ENCODE results near the gene CDPF1. TPM values are rescaled to one million over a fixed set of nuclear protein-coding genes. Genes with fewer than 3 reads are reported as not detected.

Gene CDPF1
- total and polyA plus RNA-seq, 2 experiments from 2014 or later = 10.1 to 14.5 TPM

DNA sequence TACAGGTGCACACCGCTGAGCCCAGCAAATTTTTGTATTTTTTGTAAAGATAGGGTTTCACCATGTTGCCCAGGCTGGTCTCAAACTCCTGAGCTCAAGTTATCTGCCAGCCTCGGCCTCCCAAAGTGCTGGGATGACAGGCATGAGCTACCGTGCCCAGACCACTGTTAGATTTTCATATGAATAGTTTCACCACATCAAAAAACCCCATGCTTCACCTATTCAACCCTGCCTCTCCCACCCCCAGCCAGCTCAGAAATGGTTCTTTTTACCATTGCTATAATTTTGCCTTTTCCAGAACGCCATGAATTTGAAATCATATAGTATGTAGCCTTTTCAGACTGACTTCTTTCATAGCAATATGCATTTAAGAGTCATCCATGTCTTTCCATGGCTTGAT, 37.9 kb downstream of the CDPF1 start (continued):
- TF ChIP-seq ZNF462 (CRISPR knock-in tag; IDR thresholded peaks at IDR 0.05) = no peak
- no peak for TF ChIP-seq ZNF331 (CRISPR knock-in tag; IDR thresholded peaks at IDR 0.05; ENCODE audit: low read depth)
- TF ChIP-seq EZH2phosphoT487 (IDR thresholded peaks at IDR 0.05; ENCODE audit: unreplicated experiment) = no peak
- TF ChIP-seq ZNF114 (CRISPR knock-in tag; IDR thresholded peaks at IDR 0.05) = no peak
- TF ChIP-seq, protein P1, sequence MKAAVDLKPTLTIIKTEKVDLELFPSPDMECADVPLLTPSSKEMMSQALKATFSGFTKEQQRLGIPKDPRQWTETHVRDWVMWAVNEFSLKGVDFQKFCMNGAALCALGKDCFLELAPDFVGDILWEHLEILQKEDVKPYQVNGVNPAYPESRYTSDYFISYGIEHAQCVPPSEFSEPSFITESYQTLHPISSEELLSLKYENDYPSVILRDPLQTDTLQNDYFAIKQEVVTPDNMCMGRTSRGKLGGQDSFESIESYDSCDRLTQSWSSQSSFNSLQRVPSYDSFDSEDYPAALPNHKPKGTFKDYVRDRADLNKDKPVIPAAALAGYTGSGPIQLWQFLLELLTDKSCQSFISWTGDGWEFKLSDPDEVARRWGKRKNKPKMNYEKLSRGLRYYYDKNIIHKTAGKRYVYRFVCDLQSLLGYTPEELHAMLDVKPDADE (IDR thresholded peaks at IDR 0.05) = no peak

GRCh38 chr22:46209262-46209661, 40.8 kb downstream of the CDPF1 start:
- peaks cover 10% of the 10 kb centered on the region for H3K27me3 Mint-ChIP-seq (ENCODE audit: insufficient read depth, low read depth, poor library complexity)
- no peak for DNase-seq (ENCODE audit: low spot score)
- H3K27ac Mint-ChIP-seq = no peak overlapping the region
- H3K36me3 Mint-ChIP-seq (ENCODE audit: low read depth) = peaks cover 44% of the 10 kb centered on the region
- Histone ChIP-seq H3K4me3 (no peak overlapping the region), H3K36me3 (ENCODE audit: insufficient read depth) (0 out of 2 replicates have a peak, but pooled peaks cover 5% of the 10 kb centered on the region), H3K27me3 (ENCODE audit: insufficient read depth) (no peaks in the 10 kb centered on the region), H4K20me1 (replicated peaks; ENCODE audit: insufficient read depth) (no peaks in the 10 kb centered on the region), H2AFZ (no peak overlapping the region), H3K4me1 (ENCODE audit: insufficient read depth) (no peaks in the 10 kb centered on the region), H3K9me2 (ENCODE audit: insufficient read depth) (peaks cover 5% of the 10 kb centered on the region; the same call in 1 of the 2 replicates), H3F3A (replicated peaks; ENCODE audit: low read depth) (no peaks in the 10 kb centered on the region), H3K79me2 (replicated peaks; ENCODE audit: insufficient read depth) (no peaks in the 10 kb centered on the region), H3K27ac (ENCODE audit: low read depth) (no peak overlapping the region), H3K4me2 (no peak overlapping the region)
- H3K4me3 Mint-ChIP-seq = no peak overlapping the region
- no peaks in the 10 kb centered on the region for H3K4me1 Mint-ChIP-seq
- peaks cover 63% of the 10 kb centered on the region for H3K9me3 Mint-ChIP-seq
- no peak for ATAC-seq
- TF ChIP-seq CREB1 (CRISPR knock-in tag; IDR thresholded peaks at IDR 0.05; ENCODE audit: low read depth) = no peak
- no peak for TF ChIP-seq JUNB (IDR thresholded peaks at IDR 0.05; ENCODE audit: unreplicated experiment)
- TF ChIP-seq ZNF462 (CRISPR knock-in tag; IDR thresholded peaks at IDR 0.05) = no peak
- TF ChIP-seq, protein P1 (IDR thresholded peaks at IDR 0.05) = no peak

All from GM23338 (cell line).